ENCODE data around the gene KCNT1. TPM values are rescaled to one million over a fixed set of nuclear protein-coding genes. Genes with fewer than 3 reads are reported as not detected.

Gene KCNT1
- total RNA-seq, 2 donors from 2014 or later, result 0.28 to 0.38 TPM

DNA sequence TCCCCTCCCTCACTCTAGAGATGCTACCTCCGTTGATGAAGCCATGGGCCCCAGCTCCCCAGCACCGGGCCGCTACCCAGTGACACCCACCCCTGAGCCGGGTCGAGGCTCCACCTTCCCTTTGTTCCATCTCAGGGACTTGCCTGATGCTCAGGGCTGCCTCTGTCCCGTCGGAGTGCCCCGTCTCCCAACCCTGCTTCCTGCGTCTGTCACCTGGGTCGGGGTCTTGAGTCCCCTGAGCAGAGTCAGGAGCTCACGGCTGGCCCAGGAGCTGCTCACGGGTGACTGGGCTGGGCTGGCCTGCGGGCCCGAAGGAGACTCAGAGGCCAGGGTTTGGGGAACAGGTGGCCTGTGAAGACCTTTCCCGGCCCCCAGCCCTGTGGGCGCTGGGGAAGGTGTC lies 85.3 kb downstream of the KCNT1 start:
- no peak for DNase-seq (ENCODE audit: low spot score)
- intact Hi-C loops (cut with DNase I), result no loop called here

- intact Hi-C loops (cut with DNase I), result no loop called here
Observed at GRCh38 chr9:135787776-135788575, 86.0 kb downstream of the KCNT1 start.

DNA sequence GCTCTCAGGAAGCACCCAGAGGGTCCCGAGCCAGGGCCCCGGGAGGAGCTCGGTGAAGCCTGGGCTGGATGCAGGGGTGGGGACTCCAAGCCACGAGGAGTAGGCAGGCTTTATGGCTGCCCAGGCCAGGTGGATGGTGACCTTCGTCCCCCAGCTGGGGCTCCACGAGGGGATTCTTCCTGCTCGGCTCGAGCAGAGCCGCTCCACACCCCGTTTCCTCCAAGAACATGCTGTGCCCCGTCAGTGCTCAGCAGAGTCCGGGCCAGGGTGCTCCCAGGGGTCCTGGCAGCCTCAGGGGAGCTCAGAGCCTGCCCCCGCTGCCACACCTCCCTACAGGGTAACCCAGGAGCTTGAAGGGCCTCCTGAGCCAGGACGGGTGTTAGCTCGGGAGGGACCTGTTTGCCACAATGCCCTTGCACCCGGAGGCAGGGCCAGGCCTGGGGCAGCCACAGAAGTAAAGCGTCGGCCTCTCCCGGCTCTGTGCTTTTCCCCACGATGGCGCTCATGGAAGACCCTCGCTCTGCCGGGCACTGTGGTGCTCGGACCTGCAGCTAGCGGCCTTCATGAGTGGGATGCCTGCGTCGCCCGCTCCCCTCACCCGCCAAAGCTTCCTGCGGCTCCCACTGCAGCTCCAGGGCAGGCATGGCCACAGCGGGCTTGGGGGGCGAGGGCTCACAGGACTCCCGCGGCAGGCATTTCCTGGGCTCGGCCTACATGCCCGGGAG lies 86.8 kb downstream of the KCNT1 start:
- intact Hi-C loops (cut with DNase I), result no loop called here
- no peak for DNase-seq (ENCODE audit: low spot score)

More at GRCh38 chr9:135787776-135788575, 86.0 kb downstream of the KCNT1 start:
- DNase-seq (ENCODE audit: low spot score), result no peak

GRCh38 chr9:135789838-135790291 lies 87.9 kb downstream of the KCNT1 start:
- DNase-seq (ENCODE audit: low spot score), result no peak
- intact Hi-C loops (cut with DNase I), result no loop called here

DNA sequence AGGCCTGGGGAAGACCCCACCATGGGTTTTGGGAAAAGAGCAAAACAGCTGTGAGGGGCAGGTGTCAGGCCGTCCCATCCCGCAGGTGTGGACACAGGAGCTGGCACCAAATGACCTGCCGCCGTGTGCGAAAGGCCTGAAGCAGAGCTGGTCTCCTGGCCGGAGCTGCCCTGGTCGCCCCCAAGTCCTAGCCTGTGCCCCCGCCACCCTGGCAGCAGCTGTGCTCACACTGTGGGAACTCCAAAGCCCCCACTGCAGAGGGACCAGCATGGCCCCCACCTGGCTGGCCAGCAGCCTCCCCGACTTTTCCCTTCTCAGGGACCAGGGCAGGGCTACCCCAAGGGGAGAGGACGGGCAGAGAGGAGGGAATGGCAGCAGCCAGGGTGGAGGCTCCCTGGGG lies 88.4 kb downstream of the KCNT1 start:
- intact Hi-C loops (cut with DNase I), result no loop called here
- no peak for DNase-seq (ENCODE audit: low spot score)

- intact Hi-C loops (cut with DNase I), result no loop called here
- DNase-seq (ENCODE audit: low spot score), result no peak
Observed at GRCh38 chr9:135790850-135791249, 88.9 kb downstream of the KCNT1 start.

GRCh38 chr9:135791431-135792267 lies 89.7 kb downstream of the KCNT1 start:
- intact Hi-C loops (cut with DNase I), result no loop called here
- DNase-seq (ENCODE audit: low spot score), result no peak

DNA sequence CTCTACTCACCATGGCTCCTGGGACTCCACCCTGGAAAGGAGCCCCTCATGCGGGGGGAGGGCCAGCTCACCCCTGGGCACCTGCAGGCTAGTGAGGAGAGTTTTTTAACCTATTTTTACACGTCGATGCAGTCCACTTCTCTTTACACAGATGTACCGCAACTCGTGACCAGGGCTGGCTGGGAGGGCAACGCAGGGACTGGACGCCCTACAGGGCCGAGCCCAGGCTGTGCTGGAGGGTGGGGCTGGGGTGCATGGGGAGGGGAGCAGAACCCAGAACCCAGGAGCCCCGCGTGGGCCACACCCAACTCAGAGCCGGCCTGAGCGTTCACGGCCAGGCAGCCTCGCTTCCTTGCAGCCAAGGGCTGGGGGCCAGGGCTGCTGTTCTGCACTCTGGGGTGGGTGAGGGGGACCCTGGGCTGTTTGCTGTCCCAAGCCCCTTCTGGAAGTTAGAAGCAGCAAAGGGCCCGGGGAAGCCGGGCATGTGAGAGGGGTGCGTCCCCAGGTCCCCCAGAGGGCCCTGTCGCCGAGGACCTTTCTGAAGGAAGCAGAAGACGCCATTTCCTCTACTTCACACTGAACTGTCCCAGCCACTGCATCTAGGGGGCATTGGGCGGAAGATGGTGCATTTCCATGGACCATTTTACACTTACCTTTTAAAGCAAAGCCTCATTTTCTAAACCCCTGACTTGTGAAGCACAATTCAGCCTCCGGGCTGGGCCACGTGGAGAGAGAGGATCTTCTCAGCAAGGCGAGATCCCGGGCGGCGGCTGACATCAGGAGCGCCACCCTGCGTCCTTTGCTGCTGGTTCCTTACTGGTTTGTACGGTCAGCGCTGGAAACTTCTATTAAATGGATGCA lies 90.5 kb downstream of the KCNT1 start:
- no peak for DNase-seq (ENCODE audit: low spot score)

DNA sequence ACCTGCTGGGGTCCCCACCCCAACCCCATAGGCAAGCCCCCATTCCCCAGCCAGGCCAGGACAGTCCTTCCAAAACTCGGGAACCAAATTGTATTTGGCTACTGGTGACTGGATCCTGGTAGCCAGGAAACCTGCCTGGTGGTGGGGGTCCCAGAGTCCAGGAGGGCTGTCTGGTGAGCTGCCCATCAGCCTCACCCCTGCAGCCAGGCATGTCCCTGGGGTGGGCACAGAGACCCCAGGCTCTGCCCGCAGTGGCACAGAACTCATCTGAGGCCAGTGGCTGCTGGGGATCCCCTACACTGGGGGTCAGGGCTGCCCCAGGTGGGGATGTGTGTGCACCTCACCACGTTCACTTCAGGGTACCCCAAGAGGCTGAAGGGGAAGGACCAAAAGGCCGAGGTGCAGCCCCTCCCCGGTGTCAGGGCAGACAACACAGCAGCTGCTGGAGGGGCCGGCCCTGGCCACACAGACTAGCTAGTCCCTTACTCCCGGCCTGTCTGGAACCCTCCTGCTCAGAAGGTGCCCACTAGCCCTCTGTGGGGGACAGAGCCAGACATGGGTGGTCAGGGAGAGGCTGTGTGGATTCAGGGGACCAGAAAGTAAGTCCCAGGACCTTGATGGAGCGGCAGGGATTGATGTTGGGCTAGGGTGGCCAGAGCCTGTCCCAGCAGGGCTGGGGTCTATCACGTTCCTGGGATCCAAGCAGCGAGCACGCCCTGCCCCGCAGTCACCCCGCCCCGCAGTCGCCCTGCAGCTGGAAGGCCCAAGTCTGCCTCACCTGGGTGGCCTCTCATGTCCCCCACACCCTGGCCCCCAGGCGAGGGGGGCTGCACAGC lies 91.5 kb downstream of the KCNT1 start:
- no peak for DNase-seq (ENCODE audit: low spot score)
- intact Hi-C loops (cut with DNase I), result no loop called here

More for the DNA sequence above, 90.5 kb downstream of the KCNT1 start:
- intact Hi-C loops (cut with DNase I), result no loop called here

DNA sequence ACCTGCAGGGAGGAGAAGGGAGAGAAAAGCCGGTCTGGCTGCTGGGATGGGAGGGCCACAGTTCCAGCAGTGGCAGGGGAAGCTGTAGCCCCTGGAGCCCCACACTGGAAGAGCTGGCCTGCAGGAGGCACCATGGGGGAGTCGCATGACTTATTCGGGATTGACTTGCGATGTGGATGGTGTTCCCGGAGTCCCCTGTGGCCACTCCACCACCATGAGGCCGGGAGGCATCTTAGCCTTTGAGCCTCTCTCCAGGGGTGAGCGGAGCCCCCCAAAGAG lies 92.0 kb downstream of the KCNT1 start:
- DNase-seq (ENCODE audit: low spot score), result no peak
- intact Hi-C loops (cut with DNase I), result no loop called here

DNA sequence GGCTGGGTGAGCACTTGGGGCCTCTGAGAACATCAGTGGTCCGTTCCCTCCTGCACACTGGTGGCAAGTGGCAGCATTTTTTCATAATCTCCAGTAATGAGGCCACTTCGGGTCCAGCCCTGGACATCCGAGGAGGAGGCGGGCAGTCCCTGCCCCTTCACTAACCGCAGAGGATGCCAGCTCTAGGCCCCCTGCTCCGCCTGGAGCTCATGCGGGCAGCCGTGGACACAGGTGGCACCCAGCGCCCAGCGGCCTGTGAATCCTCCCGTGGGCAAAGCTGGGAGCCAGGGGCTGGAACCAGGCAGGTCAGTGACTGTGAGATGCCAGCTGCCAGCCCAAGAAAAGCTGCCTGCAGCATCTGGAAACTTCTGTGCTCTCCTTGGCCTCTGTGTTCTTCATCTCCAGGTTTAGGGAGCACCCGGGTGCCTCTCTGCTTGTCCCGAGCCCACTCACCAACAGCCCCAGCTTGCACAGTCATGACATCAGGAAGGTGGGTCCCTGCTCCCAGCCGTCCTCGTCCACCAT lies 92.4 kb downstream of the KCNT1 start:
- DNase-seq (ENCODE audit: low spot score), result no peak
- intact Hi-C loops (cut with DNase I), result no loop called here

DNA sequence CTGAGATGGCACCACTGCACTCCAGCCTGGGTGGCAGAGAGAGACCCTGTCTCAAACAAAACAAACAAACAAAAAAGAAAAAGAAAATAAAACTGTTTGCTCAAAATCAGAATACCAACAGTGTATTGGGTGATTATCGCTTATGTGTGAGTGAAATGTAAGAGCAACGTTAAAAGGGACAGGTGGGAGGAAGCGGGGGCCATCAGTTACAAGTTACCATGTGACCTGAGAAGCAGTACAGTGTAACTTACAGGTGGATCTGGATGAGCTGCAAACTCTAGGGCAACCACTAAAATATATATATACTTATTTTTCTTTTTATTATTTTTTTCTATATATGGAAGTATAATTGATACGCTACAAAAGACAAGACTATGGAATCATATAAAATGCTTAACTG lies 93.4 kb downstream of the KCNT1 start:
- intact Hi-C loops (cut with DNase I), result loop anchor here in 1 of 2 donors (5.0 kb wide), 1 partner anchor 833 kb away; no protein-coding TSS in a partner anchor
- DNase-seq (ENCODE audit: low spot score), result no peak

DNA sequence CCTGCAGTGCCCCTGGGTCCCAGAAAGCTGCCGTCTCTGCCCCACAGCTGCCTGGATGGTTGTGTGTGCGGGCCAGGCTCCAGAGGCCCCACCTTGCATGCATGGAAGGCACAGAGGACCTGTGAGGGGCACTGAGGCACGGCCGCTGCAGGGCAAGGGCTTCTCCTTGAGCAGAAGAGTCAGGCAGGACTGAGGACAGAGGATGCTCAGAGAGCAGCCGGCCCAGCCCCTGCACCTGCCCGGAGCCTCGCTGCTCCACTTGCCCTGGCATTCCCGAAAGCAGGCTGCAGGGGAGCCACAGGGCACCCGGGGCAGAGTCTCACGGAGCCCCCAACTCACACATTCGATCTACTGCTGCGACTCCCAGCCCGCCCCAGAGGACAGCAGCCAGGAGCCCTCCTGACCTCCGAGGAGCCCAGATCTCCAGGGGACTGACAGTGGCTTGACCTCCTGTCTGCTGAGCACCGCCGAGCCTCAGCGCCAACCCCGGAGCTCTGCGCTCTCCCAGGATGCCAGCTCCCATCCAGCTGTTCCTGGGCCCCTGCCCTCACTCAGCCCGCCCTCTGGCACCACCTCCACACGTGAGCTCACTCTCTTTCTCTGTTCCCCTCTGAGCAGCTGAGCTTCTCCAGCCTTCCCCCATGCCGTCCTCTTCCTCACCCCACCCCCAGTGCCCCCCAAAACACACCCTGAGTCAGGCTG lies 95.0 kb downstream of the KCNT1 start:
- no peak for DNase-seq (ENCODE audit: low spot score)
- intact Hi-C loops (cut with DNase I), result loop anchor here in 1 of 2 donors (5.0 kb wide), 1 partner anchor 835 kb away; no protein-coding TSS in a partner anchor

- intact Hi-C loops (cut with DNase I), result loop anchor here in 1 of 2 donors (5.0 kb wide), 1 partner anchor 835 kb away; no protein-coding TSS in a partner anchor
- DNase-seq (ENCODE audit: low spot score), result no peak
Observed at GRCh38 chr9:135797507-135798262, 95.7 kb downstream of the KCNT1 start.

DNA sequence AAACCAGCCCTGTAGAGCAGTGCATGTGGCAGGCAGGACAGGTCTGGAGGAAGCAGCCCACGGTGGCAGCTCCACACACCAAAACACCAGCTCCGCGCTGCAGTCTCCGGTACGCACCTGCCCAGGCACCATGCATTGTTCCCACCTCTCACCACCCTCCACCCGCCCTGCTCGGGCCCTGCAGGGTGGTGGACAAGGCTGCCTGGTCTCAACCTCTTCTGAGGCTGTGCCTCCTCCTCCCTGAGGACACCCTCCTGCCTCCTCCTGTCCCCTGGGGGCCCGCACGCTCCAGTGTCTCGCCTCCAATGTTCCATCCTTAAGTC lies 96.2 kb downstream of the KCNT1 start:
- intact Hi-C loops (cut with DNase I), result loop anchor here in 1 of 2 donors (5.0 kb wide), 1 partner anchor 836 kb away; no protein-coding TSS in a partner anchor
- DNase-seq (ENCODE audit: low spot score), result no peak

DNA sequence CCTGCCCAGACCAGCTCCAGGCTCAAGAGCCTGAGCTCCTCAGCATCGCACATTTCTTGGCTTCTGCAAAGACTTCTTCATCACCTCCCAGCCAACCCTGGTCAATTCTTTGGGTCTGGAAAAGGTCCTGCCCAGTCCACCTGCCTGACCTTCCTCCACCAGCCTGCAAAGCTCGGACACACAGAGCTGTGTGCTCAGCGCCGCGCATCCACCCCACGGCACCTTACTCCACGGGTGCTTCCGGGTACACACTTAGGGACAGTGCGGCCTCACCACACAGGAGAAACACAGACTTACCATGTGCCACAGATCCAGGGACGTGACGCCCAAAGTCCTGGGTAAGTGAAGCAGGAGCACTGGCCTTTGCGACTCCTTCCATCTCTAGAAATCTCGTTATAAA lies 97.3 kb downstream of the KCNT1 start:
- intact Hi-C loops (cut with DNase I), result loop anchor here in 1 of 2 donors (5.0 kb wide), 1 partner anchor 837 kb away; no protein-coding TSS in a partner anchor

More for the DNA sequence above, 97.3 kb downstream of the KCNT1 start:
- no peak for DNase-seq (ENCODE audit: low spot score)

Measured in posterior vena cava (tissue), 2 donors.